Pancreas (tissue), 10 donors: ENCODE measurements around the gene CMC2. TPM values are rescaled to one million over a fixed set of nuclear protein-coding genes. Genes with fewer than 3 reads are reported as not detected.
A peak's percentile ranks its signal among the peaks of the same experiment; 100 is the strongest.

Experiments used
- ATAC-seq, 4 donors: fragments of 200-7000 bp; cut with Tn5 transposase; one replicate each; pipeline versions ENCODE4 v1.8.0 to v1.9.1; 2020; ENCODE audit warnings: mild to moderate bottlenecking in 4 of 4, moderate library complexity in 4 of 4
- DNase-seq, 6 donors: peaks; one replicate each; pipeline ENCODE4 v3.0.0-alpha.2; 2020
- FAIRE-seq: peaks from 2 replicates; lab custom pipeline; 2012; peaks lifted over from hg19 to GRCh38; lab: Jason Lieb, UNC
- H3K27ac ChIP-seq, 4 donors: fragments of 200-600 bp; sonication (generic); 1 replicate in 3 of 4; 2 replicates in 1 of 4; pipeline versions ENCODE4 v1.5.0 to v1.8.0; 2020
- H3K27me3 ChIP-seq, 4 donors: fragments of 200-600 bp; one replicate each; pipeline ENCODE4 v1.8.0; 2021
- H3K36me3 ChIP-seq, 3 donors: fragments of 200-600 bp; sonication (generic) in 1 of 3; one replicate each; pipeline versions ENCODE4 v1.5.0 to v1.8.0; 2020 to 2021
- H3K4me1 ChIP-seq, 3 donors: fragments of 200-600 bp; one replicate each; pipeline ENCODE4 v1.8.0; 2021
- H3K4me3 ChIP-seq, 4 donors: fragments of 200-600 bp; sonication (generic) in 2 of 4; one replicate each; pipeline versions ENCODE4 v1.5.0 to v1.8.0; 2020 to 2021
- H3K9me3 ChIP-seq, 4 donors: fragments of 200-600 bp; one replicate each; pipeline ENCODE4 v1.8.0; 2021
- CTCF ChIP-seq, 4 donors: fragments of 200-600 bp; sonication (generic) in 3 of 4; IDR thresholded peaks; one replicate each; pipeline versions ENCODE4 v1.5.0 to v1.8.0; 2021; ENCODE audit warnings: antibody characterized with exemption in 4 of 4
- WGBS, 2 donors: extraction: QIAGEN DNeasy Blood & Tissue Kit; methylation state at CpG; one replicate each; pipeline ENCODE4 v1.1.7; 2013; 5-methylcytosine and 5-hydroxymethylcytosine counted together
- intact Hi-C, 3 donors: fragments of 100-400 bp; cut with DNase I; formaldehyde crosslinking; loops; one replicate each; pipeline versions ENCODE4 v1.11.1 to v1.14.2; 2022
- polyA plus RNA-seq, 2 donors: library from polyadenylated mRNA; stranded (reverse); fragments of 200-250 nt; gene quantifications; one replicate each; pipeline ENCODE4 v1.2.3, GENCODE V29; 2013
- total RNA-seq, 6 donors: library from RNA; stranded (reverse); fragmentation: NEBNext Ultra II Directional in 4 of 6; extraction: Animal tissue kit (Norgen Biotek cat#: 25700) in 4 of 6; gene quantifications; one replicate each; pipeline versions ENCODE4 v1.2.1 to v1.2.4, GENCODE V29; 2021 to 2023
- donor health status: healthy with polysubstance abuse.
- donor health status: DM: no; HTN: no; CAD: no; lungs with moderate emphysema.
- donor health status: DM: no; HTN: no; CAD: no.
- donor health status: control.
- donor health status: control.
- donor health status: Bipolar disorder and iron deficiency.
- donor health status: DM: yes; HTN: yes; CAD: no.
- donor health status: DM: no; HTN: no; CAD: no.
- donor health status: DM: no; HTN: no; CAD: no.
- donor health status: DM: yes; HTN: yes; CAD: no.

The CMC2 gene
- total and polyA plus RNA-seq, 8 donors = 13.3 to 58.1 (median 24.0) TPM

- peak in 1 of 4 donors; percentile 27 for TF ChIP-seq CTCF (IDR thresholded peaks at IDR 0.05)
- DNase-seq = no peak
- intact Hi-C loops = no loop called here
- Histone ChIP-seq H3K36me3 (no peaks in the 10 kb centered on the region), H3K27me3 (no peaks in the 10 kb centered on the region), H3K9me3 (no peaks in the 10 kb centered on the region), H3K4me3 (no peak overlapping the region), H3K4me1 (peaks cover 0 to 16% (median 11%) of the 10 kb centered on the region in 3 donors), H3K27ac (peak overlapping the region in 2 of 4 donors; percentile 15 to 48)
- no peak for FAIRE-seq
- 53 to 56% methylated on average over 6 of the region's 6 CpGs for WGBS, 2 donors
- ATAC-seq = peak; percentile 35 to 86 (median 69)
Measured at GRCh38 chr16:80974649-80975376, 31.9 kb downstream of the CMC2 start.

DNA sequence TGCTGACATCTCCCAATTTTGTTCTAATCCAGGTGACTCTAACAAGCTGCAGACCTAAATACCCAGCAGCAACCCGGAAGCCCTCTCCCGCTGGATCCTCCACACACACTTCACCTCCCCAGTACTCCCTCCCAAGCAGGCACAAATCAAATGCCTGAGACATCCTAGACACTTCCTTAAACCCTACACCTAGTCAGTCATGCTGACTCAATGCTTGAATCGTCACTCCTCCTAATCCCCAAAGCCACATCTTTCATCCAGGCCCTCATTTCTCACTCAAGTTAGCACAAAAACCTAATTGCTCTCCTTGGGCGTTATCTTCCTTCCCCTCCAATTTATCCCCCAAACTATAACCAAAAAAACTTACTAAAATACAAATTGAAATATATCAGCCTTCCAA lies 32.7 kb downstream of the CMC2 start:
- Histone ChIP-seq H3K4me1 (peaks cover 0 to 19% (median 13%) of the 10 kb centered on the region in 3 donors), H3K9me3 (no peaks in the 10 kb centered on the region), H3K4me3 (no peak overlapping the region), H3K36me3 (no peaks in the 10 kb centered on the region), H3K27me3 (no peaks in the 10 kb centered on the region), H3K27ac (no peak overlapping the region)
- intact Hi-C loops = no loop called here
- ATAC-seq = no peak
- TF ChIP-seq CTCF (IDR thresholded peaks at IDR 0.05) = no peak
- whole genome bisulfite sequencing, 2 donors = 72 to 73% methylated on average over 4 of the region's 4 CpGs
- DNase-seq = no peak
- no peak for FAIRE-seq

GRCh38 chr16:80972611-80973010 lies 34.1 kb downstream of the CMC2 start:
- DNase-seq = no peak
- Histone ChIP-seq H3K9me3 (no peaks in the 10 kb centered on the region), H3K27ac (no peak overlapping the region), H3K4me1 (peaks cover 0 to 22% (median 15%) of the 10 kb centered on the region in 3 donors), H3K36me3 (no peaks in the 10 kb centered on the region), H3K27me3 (no peaks in the 10 kb centered on the region), H3K4me3 (no peak overlapping the region)
- 88 to 94% methylated on average over 4 of the region's 4 CpGs for WGBS, 2 donors
- intact Hi-C loops = no loop called here
- no peak for TF ChIP-seq CTCF (IDR thresholded peaks at IDR 0.05)
- no peak for ATAC-seq
- no peak for FAIRE-seq

- Histone ChIP-seq H3K9me3 (no peaks in the 10 kb centered on the region), H3K27ac (no peak overlapping the region), H3K4me3 (no peak overlapping the region), H3K4me1 (peaks cover 0 to 22% (median 15%) of the 10 kb centered on the region in 3 donors), H3K36me3 (no peaks in the 10 kb centered on the region), H3K27me3 (no peaks in the 10 kb centered on the region)
- DNase-seq (peak in 1 of 6 donors; percentile 13), FAIRE-seq (no peak), ATAC-seq (no peak)
- TF ChIP-seq CTCF (IDR thresholded peaks at IDR 0.05) = no peak
- WGBS, 2 donors = 78 to 83% methylated on average over 2 of the region's 2 CpGs
- intact Hi-C loops = no loop called here
Measured at GRCh38 chr16:80971819-80972218, 34.9 kb downstream of the CMC2 start.

- DNase-seq = no peak
- ATAC-seq = peak in 1 of 4 donors; percentile 13
- Histone ChIP-seq H3K27me3 (no peaks in the 10 kb centered on the region), H3K27ac (peak overlapping the region in 2 of 4 donors; percentile 10 to 28), H3K36me3 (no peaks in the 10 kb centered on the region), H3K4me1 (peaks cover 0 to 6% (median 4%) of the 10 kb centered on the region in 3 donors), H3K4me3 (no peak overlapping the region), H3K9me3 (no peaks in the 10 kb centered on the region)
- no peak for FAIRE-seq
- TF ChIP-seq CTCF (IDR thresholded peaks at IDR 0.05) = no peak
- intact Hi-C loops = no loop called here
- 94 to 96% methylated on average over 3 of the region's 3 CpGs for WGBS, 2 donors
Measured at GRCh38 chr16:80969114-80969484, 37.6 kb downstream of the CMC2 start.
